ENCODE data around the gene MYO6.

GRCh38 chr6:75748003-75748742, 866 bp upstream of the MYO6 start:
- TF ChIP-seq CTCF (IDR thresholded peaks at IDR 0.05; ENCODE audit: control extremely low read depth in 1 of 3, insufficient read depth in 1 of 3, low read depth in 1 of 3, low read length in 3 of 3): no peak
- no peak for TF ChIP-seq EZH2 (IDR thresholded peaks at IDR 0.05; ENCODE audit: low read depth, low read length, severe bottlenecking)

All from H1 (cell line).